Muscle layer of colon (tissue), 2 donors: ENCODE data around the gene SNPH.

Experiments used
- H3K27ac ChIP-seq: one replicate; pipeline ENCODE4 v1.7.0; 2013; ENCODE audit warnings: low read depth, mild to moderate bottlenecking, low read length, moderate library complexity
- H3K27me3 ChIP-seq, 2 donors: one replicate each; pipeline ENCODE4 v1.7.0; 2013; ENCODE audit warnings: low read length in 2 of 2, mild to moderate bottlenecking in 2 of 2; ENCODE audit not compliant: insufficient read depth in 2 of 2, control insufficient read depth in 1 of 2
- H3K36me3 ChIP-seq: one replicate; pipeline ENCODE4 v1.7.0; 2013; ENCODE audit warnings: mild to moderate bottlenecking, low read length; ENCODE audit not compliant: insufficient read depth
- H3K4me1 ChIP-seq: one replicate; pipeline ENCODE4 v1.7.0; 2013; ENCODE audit warnings: mild to moderate bottlenecking, low read length; ENCODE audit not compliant: insufficient read depth
- H3K4me3 ChIP-seq, 2 donors: one replicate each; pipeline ENCODE4 v1.7.0; 2013; ENCODE audit warnings: low read length in 2 of 2, low read depth in 1 of 2, mild to moderate bottlenecking in 1 of 2, moderate library complexity in 1 of 2
- H3K9ac ChIP-seq: one replicate; pipeline ENCODE4 v1.7.0; 2013; ENCODE audit warnings: low read length
- H3K9me3 ChIP-seq: one replicate; pipeline ENCODE4 v1.7.0; 2013; ENCODE audit warnings: mild to moderate bottlenecking, low read length
- donor health status: abdominal sarcoma.
- donor health status: Adenocarcinoma of cecum.

The SNPH gene

DNA sequence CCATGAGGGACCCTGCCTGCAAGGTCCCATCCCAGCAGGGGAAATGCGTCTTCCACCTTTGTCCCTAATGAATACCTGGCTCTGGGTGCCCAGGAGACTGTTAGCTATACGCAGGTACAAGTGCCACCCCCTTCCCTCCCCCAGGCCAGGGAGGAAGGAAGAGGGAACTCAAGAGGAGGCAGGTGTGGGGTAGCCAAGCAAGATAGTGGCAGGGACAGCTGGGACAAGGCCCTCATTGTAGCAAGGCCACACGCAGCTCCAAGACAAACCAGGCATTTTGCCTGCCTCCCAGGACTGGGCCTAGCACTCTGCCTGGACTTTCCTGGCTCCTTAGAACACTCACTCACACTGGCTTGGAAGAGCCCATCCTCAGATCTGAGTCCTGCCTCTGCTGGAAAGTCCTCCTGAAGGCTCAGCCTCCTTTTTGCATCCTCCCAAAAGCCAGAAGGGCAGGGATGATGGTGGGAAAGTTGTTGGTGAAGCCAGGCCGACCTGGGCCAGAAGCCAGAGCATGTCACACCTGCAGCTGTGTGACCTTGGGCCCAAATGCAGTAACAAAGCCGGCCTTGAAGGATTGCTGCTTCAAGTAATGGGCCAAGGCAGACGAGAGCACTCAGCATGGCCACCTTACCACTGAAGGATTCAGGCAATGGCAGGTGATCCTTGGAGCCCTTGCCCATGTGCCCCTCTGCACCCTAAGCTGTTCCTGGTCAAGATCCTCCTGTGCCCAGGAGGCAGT, 27.7 kb downstream of the SNPH start:
- Histone ChIP-seq H3K9ac (no peak overlapping the region), H3K36me3 (peaks cover 17% of the 10 kb centered on the region), H3K27me3 (no peaks in the 10 kb centered on the region), H3K4me1 (no peaks in the 10 kb centered on the region), H3K4me3 (no peak overlapping the region), H3K27ac (no peak overlapping the region), H3K9me3 (no peaks in the 10 kb centered on the region)

DNA sequence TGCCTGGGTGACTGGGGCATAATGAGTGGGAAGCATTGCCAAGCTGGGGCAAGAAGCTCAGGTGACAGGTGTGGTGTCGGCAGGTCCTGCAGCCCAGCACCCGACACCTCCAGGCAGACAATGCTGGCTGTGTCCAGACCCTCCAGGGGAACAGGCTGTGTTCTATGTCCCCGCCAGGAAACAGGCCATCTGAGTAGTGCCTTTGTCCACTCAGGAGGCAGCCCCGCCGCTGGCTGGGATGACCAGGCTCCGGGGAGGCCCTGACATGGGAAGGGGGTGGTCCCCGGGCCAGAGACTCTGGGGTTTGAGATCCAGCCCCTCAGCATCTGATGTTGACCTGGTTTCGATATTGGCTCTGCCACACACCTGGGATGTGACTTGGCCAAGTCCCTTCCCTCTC, 28.4 kb downstream of the SNPH start:
- H3K27ac ChIP-seq, result no peak overlapping the region
- no peaks in the 10 kb centered on the region for H3K9me3 ChIP-seq
- H3K36me3 ChIP-seq, result peaks cover 17% of the 10 kb centered on the region

DNA sequence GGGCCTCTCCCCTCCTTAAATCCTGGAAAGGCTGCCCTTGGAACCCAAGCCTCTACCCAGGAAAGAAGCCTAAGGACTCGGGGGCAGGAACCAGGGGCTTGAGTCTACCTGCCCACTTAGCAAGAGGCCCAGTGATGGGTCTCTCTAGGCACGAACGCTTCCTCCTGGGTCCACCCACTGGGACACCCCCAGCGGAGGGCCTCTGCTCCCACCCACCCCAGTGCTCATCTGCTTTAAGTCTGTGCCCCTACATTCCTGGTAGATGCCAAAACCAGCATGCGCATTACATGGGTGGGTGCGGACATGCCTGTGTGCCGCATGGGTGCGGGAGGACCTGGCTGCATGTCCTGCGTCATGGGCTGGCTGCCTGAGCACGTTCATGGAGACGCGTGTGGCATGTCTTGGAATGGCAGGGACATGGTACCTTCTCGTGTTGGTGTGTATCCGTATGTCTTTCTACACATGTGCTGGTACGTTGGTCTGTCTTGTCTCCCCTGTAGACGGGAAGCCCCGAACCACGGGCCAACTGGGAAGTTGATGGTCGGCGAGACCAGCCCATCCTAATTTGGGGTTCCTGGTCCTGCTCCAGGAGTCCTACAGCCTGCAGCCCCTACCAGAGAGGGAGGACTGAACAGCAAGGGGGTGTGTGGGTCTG, 29.3 kb downstream of the SNPH start:
- H3K36me3 ChIP-seq, result peaks cover 17% of the 10 kb centered on the region
- H3K9ac ChIP-seq, result no peak overlapping the region
- H3K4me3 ChIP-seq, result no peak overlapping the region
- no peak overlapping the region for H3K27ac ChIP-seq
- H3K27me3 ChIP-seq, result no peaks in the 10 kb centered on the region
- H3K4me1 ChIP-seq, result no peaks in the 10 kb centered on the region
- H3K9me3 ChIP-seq, result no peaks in the 10 kb centered on the region

More for the DNA sequence above, 28.4 kb downstream of the SNPH start:
- Histone ChIP-seq H3K4me1 (no peaks in the 10 kb centered on the region), H3K4me3 (no peak overlapping the region), H3K9ac (no peak overlapping the region), H3K27me3 (no peaks in the 10 kb centered on the region)

DNA sequence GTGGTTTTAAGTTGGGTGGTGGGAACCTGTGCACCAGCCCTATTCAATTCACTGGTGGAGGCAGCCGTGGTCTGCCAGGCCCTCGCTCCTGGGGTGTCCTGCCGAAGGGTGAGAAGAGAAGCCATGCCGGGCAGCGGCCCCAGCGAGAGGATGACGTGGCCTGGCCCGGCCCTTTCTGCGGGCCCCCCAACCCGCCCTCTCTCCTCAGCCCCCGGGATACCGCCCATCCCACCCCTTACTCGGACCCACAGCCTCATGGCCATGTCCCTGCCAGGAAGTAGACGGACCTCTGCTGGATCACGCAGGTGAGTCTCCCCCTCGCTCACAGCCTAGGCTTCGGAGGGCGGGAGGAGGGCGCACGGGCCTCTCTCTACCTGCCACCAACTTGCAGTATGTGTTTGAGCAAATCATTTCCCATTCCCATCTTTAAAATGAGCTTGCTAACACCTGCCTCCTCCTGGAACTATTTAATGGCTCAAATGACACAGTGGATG, 30.1 kb downstream of the SNPH start:
- Histone ChIP-seq H3K4me3 (no peak overlapping the region), H3K4me1 (no peaks in the 10 kb centered on the region), H3K36me3 (peaks cover 22% of the 10 kb centered on the region), H3K9ac (no peak overlapping the region), H3K9me3 (no peaks in the 10 kb centered on the region), H3K27me3 (no peaks in the 10 kb centered on the region), H3K27ac (no peak overlapping the region)

DNA sequence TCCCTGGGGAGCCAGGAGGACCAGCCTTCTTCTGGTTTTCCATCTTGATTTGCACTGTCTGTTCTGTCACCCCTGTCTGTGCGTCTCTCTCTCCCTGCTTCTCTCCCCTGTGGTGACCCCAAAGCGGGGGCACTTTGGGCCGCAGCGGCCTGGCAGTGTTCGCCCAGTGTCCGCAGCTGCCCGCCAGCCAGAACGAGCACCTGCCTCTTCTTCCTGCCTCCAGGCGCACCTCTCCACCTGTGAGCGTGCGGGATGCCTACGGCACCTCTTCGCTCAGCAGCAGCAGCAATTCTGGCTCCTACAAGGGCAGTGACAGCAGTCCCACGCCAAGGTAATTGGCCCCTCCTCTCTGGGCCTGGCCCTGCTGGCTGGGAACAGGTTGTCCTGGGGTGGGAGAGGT, 30.8 kb downstream of the SNPH start:
- Histone ChIP-seq H3K27ac (no peak overlapping the region), H3K4me1 (no peaks in the 10 kb centered on the region), H3K9ac (no peak overlapping the region), H3K4me3 (no peak overlapping the region), H3K36me3 (peaks cover 23% of the 10 kb centered on the region), H3K9me3 (no peaks in the 10 kb centered on the region), H3K27me3 (no peaks in the 10 kb centered on the region)

DNA sequence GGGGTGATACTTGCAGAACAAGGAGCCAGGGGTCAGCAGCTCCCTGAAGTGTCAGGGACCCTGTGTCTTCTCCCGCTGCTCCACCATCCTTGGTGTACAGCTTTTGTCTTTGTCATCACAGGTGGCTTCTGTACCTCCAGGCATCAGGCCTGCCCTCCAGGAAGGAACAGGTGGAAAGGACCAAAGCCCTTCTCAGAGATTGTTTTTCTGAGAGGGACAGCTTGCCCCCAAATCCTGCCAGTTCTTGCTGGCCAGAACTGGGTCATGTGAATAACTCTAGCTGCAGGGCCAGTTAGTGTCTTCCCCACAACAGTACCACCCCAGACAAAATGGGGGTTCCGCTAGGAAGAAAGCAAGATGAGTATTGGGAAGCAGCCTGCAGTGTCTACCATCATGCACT, 31.4 kb downstream of the SNPH start:
- Histone ChIP-seq H3K4me3 (no peak overlapping the region), H3K36me3 (peaks cover 23% of the 10 kb centered on the region), H3K27ac (no peak overlapping the region), H3K4me1 (no peaks in the 10 kb centered on the region), H3K9ac (no peak overlapping the region), H3K27me3 (no peaks in the 10 kb centered on the region), H3K9me3 (no peaks in the 10 kb centered on the region)

DNA sequence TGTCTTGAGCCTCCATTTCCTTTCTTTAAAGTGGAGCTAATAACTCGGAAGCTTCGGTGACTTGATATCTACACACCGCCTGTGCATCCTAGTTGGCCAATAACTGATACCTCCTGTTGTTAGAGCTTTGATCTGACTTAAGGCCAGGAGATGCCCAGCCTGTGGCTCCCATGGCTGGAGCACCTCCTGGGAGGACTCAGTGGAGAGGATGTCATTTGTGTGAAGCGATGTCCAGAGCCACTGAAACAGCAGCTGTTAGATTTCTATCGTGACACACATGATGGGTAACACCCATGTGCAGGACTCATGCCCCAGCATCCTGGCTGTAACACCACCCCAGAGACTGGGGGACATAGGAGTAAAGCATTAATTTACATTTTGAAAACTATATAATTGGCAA, 32.1 kb downstream of the SNPH start:
- no peaks in the 10 kb centered on the region for H3K9me3 ChIP-seq
- H3K4me1 ChIP-seq, result no peaks in the 10 kb centered on the region
- no peak overlapping the region for H3K9ac ChIP-seq
- no peaks in the 10 kb centered on the region for H3K27me3 ChIP-seq
- H3K36me3 ChIP-seq, result peaks cover 23% of the 10 kb centered on the region
- no peak overlapping the region for H3K4me3 ChIP-seq
- no peak overlapping the region for H3K27ac ChIP-seq

DNA sequence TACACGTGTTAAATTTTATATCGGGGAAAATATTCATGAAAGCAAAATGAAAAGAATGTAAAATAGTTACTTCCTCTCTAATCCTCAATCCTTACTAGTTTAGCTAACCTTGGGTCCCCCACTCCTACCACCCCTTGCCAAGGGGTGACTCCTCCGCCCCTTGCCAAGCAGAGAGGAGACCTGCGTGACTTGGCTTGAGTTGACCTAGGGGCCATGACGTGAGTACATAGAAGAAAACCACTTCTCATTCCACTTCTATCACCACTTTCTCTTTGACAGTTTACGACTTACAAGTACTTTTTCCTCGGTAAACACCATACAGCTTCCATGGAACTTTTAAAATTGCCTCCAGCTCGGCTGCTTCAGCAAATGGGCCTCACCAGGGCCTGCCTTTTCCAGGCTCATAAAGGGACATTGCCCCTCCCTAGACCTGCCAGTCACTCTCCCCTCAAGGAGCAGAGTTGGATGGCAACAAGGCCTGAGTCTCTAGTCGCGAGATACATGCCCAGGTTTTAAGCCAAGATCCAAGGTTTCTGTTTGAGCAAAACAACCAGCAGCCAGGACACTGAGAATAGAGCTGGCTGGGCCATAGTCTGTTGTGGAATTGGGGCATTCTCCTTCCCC, 32.9 kb downstream of the SNPH start:
- Histone ChIP-seq H3K27me3 (no peaks in the 10 kb centered on the region), H3K36me3 (peaks cover 23% of the 10 kb centered on the region), H3K4me3 (no peak overlapping the region), H3K4me1 (no peaks in the 10 kb centered on the region), H3K27ac (no peak overlapping the region), H3K9me3 (no peaks in the 10 kb centered on the region), H3K9ac (no peak overlapping the region)

DNA sequence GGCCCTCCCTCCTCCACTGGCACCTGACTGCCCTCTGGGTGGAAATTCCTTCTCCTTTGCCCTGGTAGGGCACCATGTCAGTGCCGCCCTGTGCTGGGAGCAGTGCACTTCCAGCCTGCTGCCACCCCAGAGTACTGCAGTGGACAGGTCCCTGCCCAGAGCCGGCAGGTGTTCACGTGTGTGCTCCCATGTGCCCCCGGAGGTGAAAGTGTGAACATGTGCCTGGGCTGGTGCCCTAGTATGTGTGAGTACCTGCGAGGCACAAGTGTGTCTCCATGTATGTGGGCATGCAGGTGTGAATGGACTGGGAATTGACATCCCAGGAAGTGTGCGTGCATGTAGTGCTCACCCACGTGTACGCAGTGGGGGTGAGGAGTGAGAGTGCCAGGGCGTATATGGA, 33.4 kb downstream of the SNPH start:
- peaks cover 23% of the 10 kb centered on the region for H3K36me3 ChIP-seq
- no peaks in the 10 kb centered on the region for H3K27me3 ChIP-seq
- no peaks in the 10 kb centered on the region for H3K9me3 ChIP-seq
- no peak overlapping the region for H3K9ac ChIP-seq
- no peaks in the 10 kb centered on the region for H3K4me1 ChIP-seq
- no peak overlapping the region for H3K4me3 ChIP-seq
- no peak overlapping the region for H3K27ac ChIP-seq

DNA sequence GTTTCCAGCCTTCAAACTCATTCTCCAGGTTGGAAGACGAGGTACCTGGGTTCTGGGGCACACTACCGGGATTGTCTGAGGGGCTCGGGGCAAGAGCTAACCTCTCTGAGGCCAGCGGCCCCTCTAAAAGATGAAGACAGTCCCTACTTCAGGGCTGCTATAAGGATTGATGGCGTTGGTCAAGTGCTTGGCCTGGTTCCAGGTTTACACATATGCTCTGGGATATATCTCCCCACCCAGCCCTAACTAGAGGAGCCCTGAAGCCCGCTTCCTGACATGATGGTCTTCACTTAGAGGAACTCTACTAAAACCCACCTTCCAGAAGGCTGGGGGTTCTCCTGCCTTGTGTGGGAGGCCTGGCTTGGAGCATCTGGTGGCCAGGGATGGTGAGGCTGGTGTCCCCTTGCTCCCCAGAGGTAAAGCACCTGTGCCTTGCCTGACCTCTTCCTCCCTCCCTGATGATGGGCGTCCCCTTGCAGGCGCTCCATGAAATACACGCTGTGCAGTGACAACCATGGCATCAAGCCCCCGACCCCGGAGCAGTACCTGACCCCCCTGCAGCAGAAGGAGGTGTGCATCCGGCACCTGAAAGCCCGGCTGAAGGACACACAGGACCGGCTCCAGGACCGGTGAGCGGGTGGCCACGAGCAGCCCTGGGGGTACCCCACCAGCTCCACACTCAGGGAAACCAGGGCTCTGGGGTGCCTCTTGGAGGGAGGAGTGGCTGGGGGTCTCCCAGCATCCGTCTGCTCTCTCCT, 34.2 kb downstream of the SNPH start:
- Histone ChIP-seq H3K4me1 (no peaks in the 10 kb centered on the region), H3K4me3 (no peak overlapping the region), H3K9me3 (no peaks in the 10 kb centered on the region), H3K27me3 (no peaks in the 10 kb centered on the region), H3K9ac (no peak overlapping the region), H3K27ac (no peak overlapping the region), H3K36me3 (peaks cover 23% of the 10 kb centered on the region)

DNA sequence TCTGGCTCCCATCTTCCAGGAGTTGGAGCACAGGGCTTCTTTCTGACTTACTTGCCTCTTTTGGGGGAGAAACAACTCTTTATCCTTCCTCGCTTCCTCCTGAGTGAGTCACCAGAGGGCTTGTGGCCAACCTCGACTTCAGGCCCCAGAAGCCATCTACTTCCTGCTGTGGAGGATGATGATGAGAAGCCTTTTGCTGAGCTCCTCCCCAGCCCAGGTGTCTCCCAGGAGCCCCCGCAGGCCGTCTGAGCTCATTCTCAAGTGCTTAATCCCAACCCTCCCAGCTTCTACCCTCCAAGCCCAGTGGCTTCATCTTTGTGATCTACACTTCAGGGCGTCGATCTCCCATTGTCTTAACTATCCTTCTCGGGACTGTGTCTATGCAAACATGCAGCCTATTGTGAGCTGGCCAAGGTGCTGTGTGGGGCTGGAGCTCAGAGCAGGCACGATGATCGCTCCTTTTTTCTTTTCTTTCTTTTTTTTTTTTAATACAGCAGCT, 35.0 kb downstream of the SNPH start:
- H3K9ac ChIP-seq, result no peak overlapping the region
- no peak overlapping the region for H3K27ac ChIP-seq
- H3K27me3 ChIP-seq, result no peaks in the 10 kb centered on the region
- H3K4me3 ChIP-seq, result no peak overlapping the region
- no peaks in the 10 kb centered on the region for H3K4me1 ChIP-seq
- H3K9me3 ChIP-seq, result no peaks in the 10 kb centered on the region
- H3K36me3 ChIP-seq, result peaks cover 23% of the 10 kb centered on the region
